ENCODE measurements around the gene RNASE1.

DNA sequence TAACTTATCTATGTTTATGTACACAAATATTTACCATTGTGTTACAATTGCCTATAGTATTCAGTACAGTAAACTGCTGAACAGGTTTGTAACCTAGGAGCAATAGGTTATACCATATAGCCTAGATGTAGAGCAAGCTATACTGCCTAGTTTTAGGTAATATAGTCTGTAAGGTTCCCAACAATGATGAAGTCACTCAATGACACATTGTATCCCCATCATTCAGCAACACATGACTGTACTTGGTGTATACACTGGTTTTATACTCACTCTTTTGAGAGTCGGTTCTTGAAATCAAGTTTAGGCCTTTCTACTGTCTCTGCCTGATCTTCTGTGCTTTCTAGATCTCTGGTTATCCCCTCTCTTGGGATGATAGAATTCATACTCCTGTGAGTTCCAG, 5.5 kb downstream of the RNASE1 start:
- TF ChIP-seq POLR2AphosphoS5 (IDR thresholded peaks at IDR 0.05) (no peak), CTCF (IDR thresholded peaks at IDR 0.05; ENCODE audit: poor library complexity, severe bottlenecking) (no peak), TAF1 (IDR thresholded peaks at IDR 0.05; ENCODE audit: low read depth) (no peak), SMC3 (conservative IDR thresholded peaks at IDR 0.05; ENCODE audit: poor library complexity) (no peak), EP300 (conservative IDR thresholded peaks at IDR 0.05; ENCODE audit: poor library complexity, severe bottlenecking) (no peak), RAD21 (conservative IDR thresholded peaks at IDR 0.05) (no peak), EZH2 (IDR thresholded peaks at IDR 0.05; ENCODE audit: borderline replicate concordance, insufficient read depth, low read length, poor library complexity, severe bottlenecking) (no peak)
- TF ChIP-seq, protein P1, sequence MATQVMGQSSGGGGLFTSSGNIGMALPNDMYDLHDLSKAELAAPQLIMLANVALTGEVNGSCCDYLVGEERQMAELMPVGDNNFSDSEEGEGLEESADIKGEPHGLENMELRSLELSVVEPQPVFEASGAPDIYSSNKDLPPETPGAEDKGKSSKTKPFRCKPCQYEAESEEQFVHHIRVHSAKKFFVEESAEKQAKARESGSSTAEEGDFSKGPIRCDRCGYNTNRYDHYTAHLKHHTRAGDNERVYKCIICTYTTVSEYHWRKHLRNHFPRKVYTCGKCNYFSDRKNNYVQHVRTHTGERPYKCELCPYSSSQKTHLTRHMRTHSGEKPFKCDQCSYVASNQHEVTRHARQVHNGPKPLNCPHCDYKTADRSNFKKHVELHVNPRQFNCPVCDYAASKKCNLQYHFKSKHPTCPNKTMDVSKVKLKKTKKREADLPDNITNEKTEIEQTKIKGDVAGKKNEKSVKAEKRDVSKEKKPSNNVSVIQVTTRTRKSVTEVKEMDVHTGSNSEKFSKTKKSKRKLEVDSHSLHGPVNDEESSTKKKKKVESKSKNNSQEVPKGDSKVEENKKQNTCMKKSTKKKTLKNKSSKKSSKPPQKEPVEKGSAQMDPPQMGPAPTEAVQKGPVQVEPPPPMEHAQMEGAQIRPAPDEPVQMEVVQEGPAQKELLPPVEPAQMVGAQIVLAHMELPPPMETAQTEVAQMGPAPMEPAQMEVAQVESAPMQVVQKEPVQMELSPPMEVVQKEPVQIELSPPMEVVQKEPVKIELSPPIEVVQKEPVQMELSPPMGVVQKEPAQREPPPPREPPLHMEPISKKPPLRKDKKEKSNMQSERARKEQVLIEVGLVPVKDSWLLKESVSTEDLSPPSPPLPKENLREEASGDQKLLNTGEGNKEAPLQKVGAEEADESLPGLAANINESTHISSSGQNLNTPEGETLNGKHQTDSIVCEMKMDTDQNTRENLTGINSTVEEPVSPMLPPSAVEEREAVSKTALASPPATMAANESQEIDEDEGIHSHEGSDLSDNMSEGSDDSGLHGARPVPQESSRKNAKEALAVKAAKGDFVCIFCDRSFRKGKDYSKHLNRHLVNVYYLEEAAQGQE (IDR thresholded peaks at IDR 0.05; ENCODE audit: borderline replicate concordance): no peak

All from neural cell (in vitro differentiated cells).